Measurements from ENCODE around the gene PLCH1.
"Not testable (repeated sequence)": the region's sequence is repeated elsewhere in the genome, so short reads cannot be mapped to it uniquely, and the experiment has no call there.

PLCH1 gene

DNA sequence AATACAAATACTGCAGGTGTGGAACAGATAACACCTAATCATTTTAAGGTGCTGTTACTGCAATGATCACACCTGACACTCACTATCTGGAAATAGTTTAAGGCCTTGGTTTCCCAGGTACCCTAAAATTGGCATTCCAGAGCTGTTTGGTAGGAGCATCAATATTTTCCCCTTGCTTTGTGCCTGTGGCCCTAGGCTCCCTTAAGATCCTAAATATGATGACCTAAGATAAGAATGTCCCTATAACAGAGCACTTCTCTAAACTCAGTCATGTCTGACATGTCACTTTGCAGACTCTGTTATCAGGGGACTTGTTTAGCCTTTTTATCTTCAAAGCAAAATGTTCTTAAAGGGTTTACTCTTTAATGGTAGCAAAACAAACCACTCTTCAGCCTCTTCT is 335.5 kb downstream of the PLCH1 start:
- no peak for DNase-seq

DNA sequence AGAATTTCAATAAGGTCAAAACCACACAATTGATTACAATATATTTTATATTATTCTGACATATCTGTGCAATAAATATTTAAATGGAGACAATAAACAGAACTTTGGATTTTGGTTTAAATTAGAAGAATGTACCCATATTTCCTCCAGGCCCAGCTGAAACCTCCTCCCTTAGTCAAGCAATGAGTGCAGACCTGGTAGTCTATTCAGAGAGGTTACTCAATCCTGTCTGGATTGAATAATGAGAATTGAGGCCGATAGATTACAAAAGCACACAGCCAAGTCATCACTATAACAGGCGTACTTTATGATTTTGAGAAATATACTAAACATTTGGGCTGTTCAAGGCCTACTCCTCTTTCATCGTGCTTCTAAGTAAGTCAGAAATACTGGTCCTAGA is 336.9 kb downstream of the PLCH1 start:
- DNase-seq, result no peak

GRCh38 chr3:155407331-155407730 is 337.5 kb downstream of the PLCH1 start:
- DNase-seq, result no peak

- no peak for DNase-seq
Measured at GRCh38 chr3:155404486-155404885, 340.4 kb downstream of the PLCH1 start.

- DNase-seq, result no peak
Measured at GRCh38 chr3:155402656-155403055, 342.2 kb downstream of the PLCH1 start.

DNA sequence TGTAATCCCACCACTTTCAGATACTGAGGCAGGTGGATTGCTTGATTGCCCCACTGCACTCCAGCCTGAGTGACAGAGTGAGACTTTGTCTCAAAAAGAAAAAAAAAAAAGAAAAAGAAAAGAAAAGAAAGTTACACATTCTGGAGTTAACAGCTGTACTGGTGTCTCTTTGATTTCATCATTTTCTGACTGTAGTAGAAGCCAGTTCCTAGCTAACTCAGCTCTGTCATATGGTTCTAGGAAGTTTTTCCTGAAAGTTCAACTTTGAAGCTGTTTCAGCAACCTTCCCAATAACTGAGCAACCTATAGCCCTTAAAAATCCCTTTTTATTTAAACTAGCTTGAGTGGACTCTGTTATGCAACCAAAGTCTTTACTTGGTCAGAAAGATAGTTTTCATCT is 346.8 kb downstream of the PLCH1 start:
- no peak for DNase-seq

GRCh38 chr3:155394896-155395295 is 350.0 kb downstream of the PLCH1 start:
- not testable (repeated sequence) for DNase-seq

- no peak for DNase-seq
Measured at GRCh38 chr3:155394240-155394639, 350.6 kb downstream of the PLCH1 start.

- no peak for DNase-seq
Measured at GRCh38 chr3:155393316-155393715, 351.6 kb downstream of the PLCH1 start.

- no peak for DNase-seq
Measured at GRCh38 chr3:155392138-155392537, 352.7 kb downstream of the PLCH1 start.

DNA sequence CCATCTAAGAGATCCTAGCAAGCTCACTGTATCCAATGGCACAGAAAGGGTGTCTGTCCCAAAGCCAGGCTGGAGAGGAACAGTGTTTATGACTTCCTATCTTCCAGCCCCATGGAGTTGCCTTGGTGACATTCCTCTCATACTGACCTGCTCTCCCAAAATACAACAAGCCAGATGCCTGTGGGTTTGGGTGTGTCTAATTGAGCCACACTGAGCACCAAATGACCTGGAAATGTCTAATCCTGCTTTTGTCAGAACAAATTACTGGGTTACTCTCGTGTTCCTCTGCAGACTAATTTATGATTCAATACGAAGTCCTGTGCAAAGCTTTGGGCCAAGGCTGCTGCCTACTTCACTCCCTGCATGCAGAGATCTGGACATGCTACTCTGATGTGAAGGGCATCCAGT is 353.3 kb downstream of the PLCH1 start:
- no peak for DNase-seq

GRCh38 chr3:155391104-155391503 is 353.8 kb downstream of the PLCH1 start:
- DNase-seq, result no peak

- DNase-seq, result no peak
Measured at GRCh38 chr3:155390351-155390750, 354.5 kb downstream of the PLCH1 start.

- no peak for DNase-seq
Measured at GRCh38 chr3:155388417-155388816, 356.5 kb downstream of the PLCH1 start.

- DNase-seq, result no peak
Measured at GRCh38 chr3:155387571-155387970, 357.3 kb downstream of the PLCH1 start.

DNA sequence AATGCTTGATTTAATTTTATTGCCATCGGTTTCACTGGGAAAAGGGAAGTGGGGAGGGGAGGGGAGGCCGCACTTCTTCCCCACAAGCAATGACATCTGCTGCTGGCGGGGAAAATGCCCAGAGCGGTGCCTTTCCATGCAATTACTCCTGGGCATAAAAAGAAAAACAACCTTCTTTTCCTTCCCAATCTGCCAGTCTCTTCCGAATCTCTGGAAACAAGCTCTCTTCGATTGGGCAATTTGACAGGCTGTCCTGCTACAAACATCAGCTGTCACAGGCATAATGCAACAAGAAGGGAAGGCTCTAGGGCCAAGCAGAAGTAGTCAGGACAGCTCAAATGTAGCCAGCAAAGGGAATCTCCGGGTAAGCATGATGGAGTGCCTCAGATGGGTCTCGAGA is 358.0 kb downstream of the PLCH1 start:
- no peak for DNase-seq

DNA sequence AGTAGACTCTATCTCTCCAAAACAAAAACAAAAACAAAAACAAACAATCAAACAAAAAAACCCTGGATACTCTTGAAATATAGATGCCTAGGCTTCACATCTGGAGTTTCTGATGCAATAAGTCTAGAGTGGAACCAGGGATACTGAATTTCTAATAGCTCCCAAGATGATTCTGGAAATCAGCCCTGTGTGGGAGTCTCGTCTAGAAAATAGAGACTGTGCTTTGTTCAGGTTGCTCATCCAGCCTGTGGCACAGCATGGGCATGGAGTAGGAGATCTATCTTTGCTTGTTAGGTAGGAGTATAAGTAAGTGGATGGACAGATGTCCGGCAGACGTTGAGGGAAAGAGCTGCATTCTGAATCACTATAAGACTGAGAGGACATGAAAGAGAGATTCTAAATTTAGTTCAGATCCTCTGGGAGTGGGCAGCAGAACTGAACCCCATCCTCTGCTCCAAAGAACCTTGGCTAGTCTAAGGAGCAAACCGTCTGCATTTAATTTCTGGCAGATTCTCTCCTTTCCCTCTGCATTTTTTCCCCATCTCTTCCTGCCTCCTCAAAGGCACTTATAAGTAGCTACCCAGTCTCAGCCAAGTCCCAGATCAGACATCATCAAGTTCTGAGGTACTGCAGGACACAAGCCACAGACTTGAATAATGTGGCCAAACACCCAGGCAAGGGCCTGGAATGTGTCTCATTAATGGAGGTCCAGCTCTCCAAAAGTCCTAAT is 358.8 kb downstream of the PLCH1 start:
- DNase-seq, result no peak

GRCh38 chr3:155382396-155383042 is 362.4 kb downstream of the PLCH1 start:
- DNase-seq, result peak; percentile 16

- no peak for DNase-seq
Measured at GRCh38 chr3:155377847-155378246, 367.0 kb downstream of the PLCH1 start.

- no peak for DNase-seq
Measured at GRCh38 chr3:155377071-155377470, 367.8 kb downstream of the PLCH1 start.

- DNase-seq, result no peak
Measured at GRCh38 chr3:155372281-155372680, 372.6 kb downstream of the PLCH1 start.

DNA sequence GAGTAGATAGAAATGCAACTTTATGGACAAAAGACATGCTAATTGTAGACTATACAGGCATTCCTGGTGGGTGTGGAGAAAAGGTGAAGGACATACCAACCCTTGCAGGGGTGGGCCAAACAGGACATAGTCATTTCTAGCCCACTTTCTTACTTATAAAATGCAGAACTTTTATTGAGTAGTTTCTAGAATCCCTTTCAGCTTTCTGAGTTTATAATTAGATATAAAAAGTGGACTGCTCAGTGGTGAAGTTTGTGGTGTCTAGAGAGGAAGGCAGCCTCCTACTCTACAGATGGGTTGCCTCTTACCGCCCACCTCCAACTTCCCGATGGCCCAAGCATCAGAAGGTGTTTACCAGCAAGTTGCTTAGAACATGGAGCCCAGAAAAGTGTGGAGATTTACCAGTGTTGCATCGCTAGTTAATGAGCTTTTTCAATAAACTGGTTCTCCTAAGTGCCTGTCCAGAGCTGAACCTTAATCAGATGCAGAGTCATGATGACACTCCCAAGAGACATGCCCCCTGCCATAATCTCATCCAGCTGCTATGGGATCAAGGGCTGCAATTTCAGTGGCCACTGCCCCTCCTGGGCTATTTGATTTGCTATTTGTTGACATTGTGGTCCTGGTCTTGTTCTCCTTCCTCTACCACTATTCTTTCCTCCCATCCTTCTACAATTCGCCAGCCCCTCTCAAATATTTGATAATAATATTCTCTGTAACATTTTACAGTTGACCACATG is 373.9 kb downstream of the PLCH1 start:
- no peak for DNase-seq

- DNase-seq, result no peak
Measured at GRCh38 chr3:155370198-155370597, 374.7 kb downstream of the PLCH1 start.

DNA sequence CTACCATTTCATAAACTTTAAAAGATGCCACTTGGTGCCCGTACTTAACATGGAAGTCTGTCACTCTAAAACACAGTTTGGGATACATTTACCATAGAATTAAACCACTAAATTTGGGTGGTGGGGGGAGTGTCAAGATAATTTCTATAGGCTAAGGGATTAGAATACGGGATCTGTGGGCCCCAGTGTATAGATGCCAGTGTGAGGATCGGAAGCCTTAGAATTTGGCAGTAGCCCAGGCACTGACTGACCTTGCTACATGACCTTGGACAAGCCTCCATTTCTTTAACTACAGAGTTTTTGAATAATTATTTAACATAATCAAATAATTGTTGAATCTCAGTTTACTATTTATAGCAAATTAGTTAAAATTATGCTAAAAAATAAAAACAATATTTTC is 375.1 kb downstream of the PLCH1 start:
- DNase-seq, result no peak

All from NCI-H748 treated with DMSO at 0.1 percent for 48 hours (cell line).